IPS DF 4.7 (cell line): Measurements from ENCODE around the gene FBXL3.
A peak's percentile ranks its signal among the peaks of the same experiment; 100 is the strongest.
"Not testable (repeated sequence)": the region's sequence is repeated elsewhere in the genome, so short reads cannot be mapped to it uniquely, and the experiment has no call there.

Experiments
- DNase-seq: peaks from one replicate; pipeline ENCODE4 v3.0.0-alpha.2; 2013; ENCODE audit warnings: low spot score; ENCODE audit errors: extremely low read depth

The FBXL3 gene

GRCh38 chr13:76983676-76984075 lies 43.3 kb downstream of the FBXL3 start:
- DNase-seq, result no peak

- no peak for DNase-seq
Observed at GRCh38 chr13:76982061-76982460, 44.9 kb downstream of the FBXL3 start.

- peak; percentile 56 for DNase-seq
Observed at GRCh38 chr13:76980075-76980718, 46.8 kb downstream of the FBXL3 start.

GRCh38 chr13:76976929-76977328 lies 50.0 kb downstream of the FBXL3 start:
- DNase-seq, result no peak

GRCh38 chr13:76976490-76976889 lies 50.5 kb downstream of the FBXL3 start:
- DNase-seq, result no peak

GRCh38 chr13:76975863-76976262 lies 51.1 kb downstream of the FBXL3 start:
- no peak for DNase-seq

GRCh38 chr13:76974618-76974975 lies 52.4 kb downstream of the FBXL3 start:
- no peak for DNase-seq

GRCh38 chr13:76973920-76974617 lies 52.9 kb downstream of the FBXL3 start:
- no peak for DNase-seq

GRCh38 chr13:76971851-76972829 lies 54.8 kb downstream of the FBXL3 start:
- DNase-seq, result no peak

- no peak for DNase-seq
Observed at GRCh38 chr13:76971215-76971614, 55.7 kb downstream of the FBXL3 start.

- no peak for DNase-seq
Observed at GRCh38 chr13:76969488-76970365, 57.2 kb downstream of the FBXL3 start.

GRCh38 chr13:76968041-76968440 lies 58.9 kb downstream of the FBXL3 start:
- no peak for DNase-seq

GRCh38 chr13:76967031-76967430 lies 59.9 kb downstream of the FBXL3 start:
- DNase-seq, result no peak

GRCh38 chr13:76965759-76966421 lies 61.1 kb downstream of the FBXL3 start:
- no peak for DNase-seq

GRCh38 chr13:76959734-76960133 lies 67.2 kb downstream of the FBXL3 start:
- not testable (repeated sequence) for DNase-seq

GRCh38 chr13:76958841-76959432 lies 68.0 kb downstream of the FBXL3 start:
- no peak for DNase-seq

GRCh38 chr13:76955661-76956060 lies 71.3 kb downstream of the FBXL3 start:
- no peak for DNase-seq
